Calu3 (cell line): ENCODE measurements around the gene MCTP1. TPM values are rescaled to one million over a fixed set of nuclear protein-coding genes. Genes with fewer than 3 reads are reported as not detected.

Experiments
- BruUV-seq: library from RNA; stranded (reverse); fragments of 400-500 nt; replicated peaks from 2 replicates; lab custom pipeline; 2021; lab: Mats Ljungman, UMichigan
- CTCF ChIA-PET: fragments of 300-600 bp; sonication (Branson Sonifier 250); formaldehyde crosslinking; loops from one replicate; lab custom pipeline; 2022; ENCODE audit warnings: antibody characterized with exemption; lab: Charles Lee
- DNase-seq: peaks from one replicate; pipeline ENCODE4 v3.0.0; 2022
- H3K27ac Mint-ChIP-seq: one replicate; pipeline ENCODE4 v1.8.0; 2022; ENCODE audit warnings: mixed read lengths; ENCODE audit not compliant: unreplicated experiment
- H3K27me3 Mint-ChIP-seq: one replicate; pipeline ENCODE4 v1.8.0; 2022; ENCODE audit warnings: mixed read lengths; ENCODE audit not compliant: unreplicated experiment
- H3K36me3 Mint-ChIP-seq: one replicate; pipeline ENCODE4 v1.8.0; 2022; ENCODE audit warnings: mild to moderate bottlenecking, moderate library complexity, mixed read lengths; ENCODE audit not compliant: insufficient read depth, unreplicated experiment
- H3K4me1 Mint-ChIP-seq: one replicate; pipeline ENCODE4 v1.8.0; 2022; ENCODE audit warnings: mild to moderate bottlenecking, low read depth, mixed read lengths; ENCODE audit not compliant: unreplicated experiment
- H3K4me3 Mint-ChIP-seq: one replicate; pipeline ENCODE4 v1.8.0; 2022; ENCODE audit warnings: mild to moderate bottlenecking, low read depth, moderate library complexity, mixed read lengths; ENCODE audit not compliant: unreplicated experiment
- H3K9me3 Mint-ChIP-seq: one replicate; pipeline ENCODE4 v1.8.0; 2022; ENCODE audit warnings: low read depth, mixed read lengths; ENCODE audit not compliant: unreplicated experiment
- intact Hi-C: fragments of 100-400 bp; cut with micrococcal nuclease; formaldehyde crosslinking; loops from one replicate; pipeline ENCODE4 v1.10.0; 2022; ENCODE audit not compliant: unreplicated experiment
- total RNA-seq: library from RNA; stranded (reverse); gene quantifications from 2 replicates; pipeline ENCODE4 v1.2.3, GENCODE V29; 2022
- TF ChIP-seq, protein P1 (sequence below): fragments of 200-600 bp; IDR thresholded peaks from one replicate; pipeline ENCODE4 v1.8.0; 2022; ENCODE audit warnings: antibody characterized with exemption; ENCODE audit not compliant: unreplicated experiment

The MCTP1 gene
- total RNA-seq, 1 experiment from 2014 or later: 28.4 TPM

DNA sequence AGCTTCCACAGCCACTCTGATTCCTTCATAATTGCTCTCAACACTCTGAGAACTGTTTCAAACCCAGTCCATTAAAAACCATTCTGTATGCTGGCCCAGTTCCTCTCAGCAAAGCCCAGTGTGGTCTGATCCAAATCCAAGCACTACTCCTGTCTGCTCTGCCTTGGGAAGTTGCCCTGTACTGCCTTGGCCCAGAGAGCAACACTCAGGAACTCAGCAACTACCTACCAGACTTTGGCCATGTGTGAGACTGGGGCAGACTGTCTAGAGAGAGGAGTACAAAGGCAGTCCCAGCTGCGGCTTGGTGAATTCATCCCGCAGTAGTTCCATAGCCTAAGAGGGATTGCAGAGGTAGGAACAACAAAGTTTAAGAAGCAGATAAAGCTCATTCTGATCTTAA lies 214.4 kb downstream of the MCTP1 start:
- no peak for DNase-seq
- Mint-ChIP-seq H3K36me3 (no peaks in the 10 kb centered on the region), H3K27ac (no peak overlapping the region), H3K4me3 (no peak overlapping the region), H3K9me3 (no peaks in the 10 kb centered on the region), H3K27me3 (no peaks in the 10 kb centered on the region), H3K4me1 (peaks cover 9% of the 10 kb centered on the region)
- no TSS peak for BruUV-seq
- intact Hi-C loops: no loop called here
- TF ChIP-seq, protein P1, sequence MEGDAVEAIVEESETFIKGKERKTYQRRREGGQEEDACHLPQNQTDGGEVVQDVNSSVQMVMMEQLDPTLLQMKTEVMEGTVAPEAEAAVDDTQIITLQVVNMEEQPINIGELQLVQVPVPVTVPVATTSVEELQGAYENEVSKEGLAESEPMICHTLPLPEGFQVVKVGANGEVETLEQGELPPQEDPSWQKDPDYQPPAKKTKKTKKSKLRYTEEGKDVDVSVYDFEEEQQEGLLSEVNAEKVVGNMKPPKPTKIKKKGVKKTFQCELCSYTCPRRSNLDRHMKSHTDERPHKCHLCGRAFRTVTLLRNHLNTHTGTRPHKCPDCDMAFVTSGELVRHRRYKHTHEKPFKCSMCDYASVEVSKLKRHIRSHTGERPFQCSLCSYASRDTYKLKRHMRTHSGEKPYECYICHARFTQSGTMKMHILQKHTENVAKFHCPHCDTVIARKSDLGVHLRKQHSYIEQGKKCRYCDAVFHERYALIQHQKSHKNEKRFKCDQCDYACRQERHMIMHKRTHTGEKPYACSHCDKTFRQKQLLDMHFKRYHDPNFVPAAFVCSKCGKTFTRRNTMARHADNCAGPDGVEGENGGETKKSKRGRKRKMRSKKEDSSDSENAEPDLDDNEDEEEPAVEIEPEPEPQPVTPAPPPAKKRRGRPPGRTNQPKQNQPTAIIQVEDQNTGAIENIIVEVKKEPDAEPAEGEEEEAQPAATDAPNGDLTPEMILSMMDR: no peak
- CTCF ChIA-PET: no interaction called here

DNA sequence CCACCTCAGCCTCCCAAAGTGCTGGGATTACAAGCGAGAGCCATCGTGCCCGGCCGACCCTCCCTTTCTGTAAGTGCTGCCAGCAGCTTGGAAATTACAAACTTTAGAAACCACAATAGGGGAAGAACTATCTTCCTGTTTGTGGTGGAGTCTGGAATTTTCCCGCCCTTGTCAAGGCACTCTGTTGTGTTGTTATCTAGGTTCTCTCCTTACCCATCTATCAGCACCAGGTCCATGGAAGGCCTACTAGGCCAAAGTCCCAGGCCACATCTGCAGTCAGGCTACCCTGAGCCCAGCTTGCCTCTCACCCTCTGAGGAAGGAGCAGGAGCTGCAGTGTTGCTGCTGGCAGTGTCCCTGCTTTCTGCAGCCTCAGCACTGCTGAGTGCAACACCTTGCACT lies 214.9 kb downstream of the MCTP1 start:
- no peak overlapping the region for H3K27ac Mint-ChIP-seq
- CTCF ChIA-PET: no interaction called here
- no peaks in the 10 kb centered on the region for H3K36me3 Mint-ChIP-seq
- no peak for DNase-seq
- no TSS peak for BruUV-seq
- H3K4me3 Mint-ChIP-seq: no peak overlapping the region
- H3K9me3 Mint-ChIP-seq: no peaks in the 10 kb centered on the region
- H3K27me3 Mint-ChIP-seq: no peaks in the 10 kb centered on the region
- intact Hi-C loops: no loop called here
- TF ChIP-seq, protein P1: no peak
- H3K4me1 Mint-ChIP-seq: peaks cover 9% of the 10 kb centered on the region

DNA sequence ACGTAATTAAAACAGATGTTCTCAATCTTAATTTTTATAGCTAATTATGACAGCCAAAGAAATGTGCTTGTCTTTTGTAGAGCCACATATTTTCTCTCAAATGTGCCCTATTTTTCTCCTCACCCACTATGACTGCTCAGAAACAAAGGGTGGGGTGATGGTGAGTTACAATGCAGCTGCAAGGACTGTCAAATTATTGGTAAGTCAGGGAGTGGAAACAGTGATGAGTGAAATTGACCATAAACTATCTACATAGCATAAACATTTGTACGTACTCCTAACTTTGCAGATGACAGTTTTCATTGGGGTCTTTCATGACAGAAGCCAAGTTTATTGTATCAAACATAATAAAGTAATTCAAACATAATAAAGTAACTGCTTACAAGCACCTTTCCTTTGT lies 215.9 kb downstream of the MCTP1 start:
- H3K36me3 Mint-ChIP-seq: no peaks in the 10 kb centered on the region
- CTCF ChIA-PET: no interaction called here
- no peak overlapping the region for H3K27ac Mint-ChIP-seq
- BruUV-seq: no TSS peak
- no peak overlapping the region for H3K4me3 Mint-ChIP-seq
- no peaks in the 10 kb centered on the region for H3K9me3 Mint-ChIP-seq
- H3K4me1 Mint-ChIP-seq: peaks cover 9% of the 10 kb centered on the region
- no peak for DNase-seq
- TF ChIP-seq, protein P1: no peak
- intact Hi-C loops: no loop called here
- H3K27me3 Mint-ChIP-seq: no peaks in the 10 kb centered on the region

DNA sequence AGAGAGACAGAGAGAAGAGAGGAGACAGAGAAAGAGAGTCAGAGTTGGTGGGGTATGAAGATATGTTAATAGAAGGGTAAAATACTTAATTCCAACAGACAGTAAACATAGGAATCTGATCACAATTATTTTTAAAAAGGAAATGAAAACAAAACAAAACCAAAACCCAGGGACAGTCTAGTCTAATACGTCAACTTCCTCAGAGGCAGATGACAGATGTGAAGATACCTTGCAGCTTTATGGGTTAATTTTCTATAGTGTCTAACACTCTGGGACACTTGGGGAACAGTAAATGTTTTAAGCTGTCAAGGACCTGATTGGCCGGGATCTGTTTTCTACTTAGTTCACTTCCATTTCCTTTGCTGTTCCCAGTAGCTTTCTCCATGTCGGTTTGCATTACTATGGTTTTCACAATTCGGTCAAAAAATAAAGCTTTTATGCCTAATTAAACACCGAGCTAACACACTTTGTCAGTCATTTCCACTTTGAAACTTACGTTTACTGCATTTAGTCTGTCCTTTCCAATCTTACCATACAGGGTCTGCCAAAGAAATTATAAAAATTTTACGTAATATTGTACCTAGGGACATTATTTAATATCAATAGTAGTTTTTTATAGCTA lies 216.5 kb downstream of the MCTP1 start:
- CTCF ChIA-PET: interaction anchor here (0.7 kb wide), 1 partner anchor 10 kb away, joined by 5 read pairs; no protein-coding TSS in a partner anchor
- H3K4me3 Mint-ChIP-seq: no peak overlapping the region
- TF ChIP-seq, protein P1: no peak
- H3K9me3 Mint-ChIP-seq: no peaks in the 10 kb centered on the region
- H3K27ac Mint-ChIP-seq: no peak overlapping the region
- peaks cover under 1% of the 10 kb centered on the region for H3K36me3 Mint-ChIP-seq
- H3K4me1 Mint-ChIP-seq: peaks cover 9% of the 10 kb centered on the region
- intact Hi-C loops: no loop called here
- no peak for DNase-seq
- BruUV-seq: no TSS peak
- no peaks in the 10 kb centered on the region for H3K27me3 Mint-ChIP-seq
